ENCODE measurements around the gene POLR3F.
A peak's percentile ranks its signal among the peaks of the same experiment; 100 is the strongest.
"Not testable (repeated sequence)": the region's sequence is repeated elsewhere in the genome, so short reads cannot be mapped to it uniquely, and the experiment has no call there.

The POLR3F gene

DNA sequence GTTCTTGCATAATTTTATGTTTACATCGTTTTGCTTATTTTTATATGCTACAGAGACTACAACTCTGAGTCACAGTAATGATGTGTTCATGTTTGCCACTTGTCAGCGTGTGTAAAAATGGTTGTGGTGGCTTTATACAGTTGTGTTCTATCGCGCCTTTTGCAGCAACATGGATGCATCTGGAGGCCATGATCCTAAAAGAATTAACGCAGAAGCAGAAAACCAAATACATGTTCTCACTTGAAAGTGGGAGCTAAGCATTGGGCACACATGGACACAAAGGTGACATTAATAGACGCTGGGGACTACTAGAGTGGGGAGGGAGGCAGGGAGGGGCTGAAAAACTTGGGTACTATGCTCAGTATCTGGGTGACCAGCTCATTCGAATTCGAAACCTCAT is 39.6 kb downstream of the POLR3F start:
- DNase-seq (ENCODE audit: low spot score) = no peak

DNA sequence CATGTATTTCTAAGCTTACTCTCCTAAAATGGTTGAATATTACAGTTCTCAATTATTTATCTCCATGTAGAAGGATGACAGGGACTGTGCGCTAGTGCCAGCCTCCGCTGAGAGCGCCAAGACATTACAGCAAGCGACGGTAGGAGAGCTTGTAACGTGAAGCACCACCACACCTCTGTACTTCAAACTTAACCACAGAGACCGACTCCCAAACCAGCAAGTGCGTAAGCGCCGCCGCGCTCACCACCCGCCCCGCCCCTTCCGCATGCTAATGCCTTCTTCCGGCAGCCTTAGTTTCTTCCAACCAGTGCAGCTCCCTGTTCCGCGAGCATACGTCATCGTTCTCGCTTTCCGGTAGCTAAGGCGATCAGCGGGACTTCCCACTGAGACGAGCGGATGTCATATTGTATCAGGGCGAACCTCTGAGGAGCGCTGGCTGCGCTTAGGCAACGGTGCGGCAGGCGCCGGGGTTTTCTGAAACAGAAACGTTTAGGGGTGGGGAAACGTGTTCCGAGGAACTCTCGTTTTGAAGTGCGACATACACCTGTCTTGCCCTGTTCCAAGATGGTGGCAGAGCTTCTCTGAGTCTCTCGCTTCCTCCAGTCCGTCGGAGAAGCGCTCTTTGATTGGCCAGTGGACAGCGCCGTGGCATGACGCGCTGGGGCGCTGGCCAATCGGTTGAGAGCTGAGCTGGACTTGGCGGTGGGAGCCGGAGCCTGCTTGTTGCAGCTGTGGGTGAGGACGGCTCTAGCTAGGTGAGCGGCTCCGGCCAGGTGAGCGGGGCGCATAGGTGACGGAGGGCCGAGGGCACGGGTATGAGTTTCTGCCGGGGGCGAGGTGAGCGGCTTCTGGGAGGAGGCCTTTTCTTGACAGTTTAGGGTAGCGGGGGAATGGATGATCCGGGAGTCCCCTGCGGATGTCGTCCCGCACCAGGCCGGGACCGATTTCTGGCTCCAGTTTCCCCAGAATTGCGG is 40.3 kb downstream of the POLR3F start, which contains the start of gene SEC23B:
TSS of gene SEC23B (plus strand) at position 723 of the 974 bp plus-strand sequence. CDS start 2,896 bp downstream, outside the sequence.
- peak; percentile 99 for DNase-seq (ENCODE audit: low spot score)

GRCh38 chr20:18511571-18511970 is 44.4 kb downstream of the POLR3F start:
- DNase-seq (ENCODE audit: low spot score) = no peak

DNA sequence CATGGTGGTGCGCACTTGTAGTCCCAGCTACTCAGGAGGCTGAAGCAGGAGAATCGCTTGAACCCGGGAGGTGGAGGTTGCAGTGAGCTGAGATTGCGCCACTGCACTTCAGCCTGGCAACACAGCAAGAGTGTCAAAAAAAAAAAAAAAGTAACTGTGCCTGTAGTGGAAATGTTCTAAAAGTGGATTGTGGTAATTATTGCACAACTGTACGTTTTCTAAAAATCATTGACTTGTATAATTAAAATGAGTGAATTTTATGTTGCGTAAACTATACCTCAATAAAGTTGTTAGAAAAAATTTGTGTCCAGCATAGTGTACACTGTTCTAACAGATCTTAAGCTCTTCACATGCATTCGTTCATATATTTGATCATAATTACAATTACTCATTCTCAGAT is 46.0 kb downstream of the POLR3F start:
- no peak for DNase-seq (ENCODE audit: low spot score)

DNA sequence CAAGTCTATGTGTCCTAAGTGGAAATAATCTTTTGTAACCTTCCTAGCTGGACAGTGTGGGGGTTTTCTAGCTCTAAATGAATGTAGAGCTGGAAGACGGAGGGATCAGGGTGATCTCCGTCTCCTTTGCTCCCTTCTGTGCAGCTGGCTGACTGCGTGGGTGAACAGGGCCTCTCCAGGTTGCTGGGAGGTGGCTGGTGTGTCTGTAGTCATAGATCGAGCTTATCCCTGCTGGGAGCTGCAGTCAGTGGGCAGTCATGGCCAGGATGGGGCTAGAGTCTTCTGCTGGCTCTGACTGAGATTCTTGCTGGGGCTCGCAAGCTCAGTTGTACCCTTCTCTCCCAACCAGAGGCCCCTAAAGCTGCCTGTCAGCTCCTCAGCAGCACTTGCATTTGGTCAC is 46.9 kb downstream of the POLR3F start:
- no peak for DNase-seq (ENCODE audit: low spot score)

DNA sequence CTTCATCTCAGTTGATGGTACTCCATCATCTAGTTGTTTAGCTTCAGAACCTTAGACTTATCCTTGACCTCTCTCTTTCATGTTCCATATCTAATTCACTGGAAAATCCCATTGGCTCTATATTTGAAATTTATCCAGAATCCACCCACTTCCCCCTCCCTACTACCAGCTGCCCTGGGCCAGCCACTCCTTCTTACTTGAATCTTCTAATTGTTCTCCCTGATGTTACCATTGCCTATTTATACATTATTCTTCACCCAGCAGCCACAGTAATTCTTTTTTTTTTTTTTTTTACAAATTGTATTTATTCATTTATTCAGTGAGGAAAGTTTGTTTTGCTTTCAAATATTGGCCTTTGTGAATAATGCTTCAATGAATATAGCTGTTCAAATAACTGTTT is 48.8 kb downstream of the POLR3F start:
- no peak for DNase-seq (ENCODE audit: low spot score)

DNA sequence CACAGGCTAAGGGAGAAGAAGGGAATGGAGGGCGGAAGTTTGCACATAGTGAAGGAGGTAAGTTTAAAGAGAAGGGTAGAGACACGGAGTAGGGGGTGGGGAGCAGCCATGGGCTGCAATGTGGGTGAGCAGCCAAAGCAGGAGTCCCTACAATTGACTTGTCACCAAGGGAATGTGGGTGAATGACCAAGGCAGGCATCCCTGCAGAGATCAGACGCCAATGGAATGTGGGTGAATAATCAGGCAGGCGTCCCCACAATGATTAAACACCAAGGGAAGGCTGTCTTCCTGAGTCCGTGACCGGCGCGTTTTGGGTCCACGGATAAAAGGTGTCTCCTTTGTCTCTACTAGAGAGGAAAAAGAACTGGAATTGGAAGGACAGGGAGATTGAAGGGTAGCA is 54.9 kb downstream of the POLR3F start:
- not testable (repeated sequence) for DNase-seq (ENCODE audit: low spot score)

DNA sequence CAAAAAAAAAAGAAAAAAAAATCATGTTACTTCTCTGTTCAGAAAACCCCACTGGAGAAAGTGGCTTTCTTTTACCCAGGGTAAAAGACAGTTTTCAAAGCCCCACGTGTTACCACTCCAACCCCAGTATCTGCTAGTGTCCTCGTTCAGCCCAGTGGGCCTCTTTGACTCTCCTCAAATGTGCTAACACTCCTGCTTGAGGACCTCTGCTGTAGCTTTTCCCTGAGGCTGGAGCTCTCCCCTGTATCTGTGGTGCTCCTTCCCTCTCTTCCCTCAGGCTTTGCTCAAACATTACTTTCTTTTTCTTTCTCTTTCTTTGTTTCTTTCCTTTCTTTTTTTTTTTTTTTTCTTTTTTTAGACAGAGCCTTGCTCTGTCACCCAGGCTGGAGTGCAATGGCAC is 55.9 kb downstream of the POLR3F start:
- no peak for DNase-seq (ENCODE audit: low spot score)

- no peak for DNase-seq (ENCODE audit: low spot score)
Observed at GRCh38 chr20:18524646-18525045, 57.5 kb downstream of the POLR3F start.

GRCh38 chr20:18526761-18527160 is 59.6 kb downstream of the POLR3F start:
- DNase-seq (ENCODE audit: low spot score) = not testable (repeated sequence)

DNA sequence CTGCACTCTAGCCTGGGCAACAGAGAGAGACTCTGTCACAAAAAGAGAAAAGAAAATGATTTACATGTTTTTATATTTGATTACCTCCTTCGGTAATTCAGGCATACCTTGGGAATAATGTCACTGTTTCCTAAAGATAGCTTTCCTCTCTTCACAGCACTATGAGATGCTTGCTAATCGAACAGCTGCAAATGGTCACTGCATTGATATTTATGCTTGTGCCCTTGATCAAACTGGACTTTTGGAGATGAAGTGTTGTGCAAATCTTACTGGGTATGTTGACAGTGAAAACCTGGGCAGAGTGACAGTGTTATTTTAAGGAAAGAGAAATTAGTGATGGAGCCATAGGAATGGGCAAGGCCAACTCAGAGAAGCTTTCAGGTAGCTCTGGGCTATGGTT is 60.1 kb downstream of the POLR3F start:
- no peak for DNase-seq (ENCODE audit: low spot score)

DNA sequence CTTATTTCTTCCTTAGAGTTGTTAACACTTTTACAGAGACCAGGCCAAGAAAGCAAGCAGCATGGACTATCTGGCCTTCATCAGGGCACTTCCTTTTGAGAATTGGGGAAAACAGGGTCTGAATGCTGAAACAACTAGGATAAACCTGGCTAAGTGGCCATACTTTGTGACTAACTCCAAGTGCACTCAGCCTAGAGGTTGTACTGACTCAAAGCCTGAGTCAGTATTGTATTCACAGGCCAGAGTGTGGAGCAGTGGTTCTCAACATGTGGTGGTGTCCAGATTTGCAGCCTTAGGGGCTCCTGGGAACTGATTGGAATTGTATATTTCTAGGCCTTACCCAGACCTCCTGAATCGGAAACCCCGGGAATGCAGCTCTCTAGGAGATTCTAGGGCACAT is 60.6 kb downstream of the POLR3F start:
- no peak for DNase-seq (ENCODE audit: low spot score)

- DNase-seq (ENCODE audit: low spot score) = no peak
Observed at GRCh38 chr20:18529041-18529440, 61.9 kb downstream of the POLR3F start.

GRCh38 chr20:18532626-18533025 is 65.4 kb downstream of the POLR3F start:
- DNase-seq (ENCODE audit: low spot score) = no peak

DNA sequence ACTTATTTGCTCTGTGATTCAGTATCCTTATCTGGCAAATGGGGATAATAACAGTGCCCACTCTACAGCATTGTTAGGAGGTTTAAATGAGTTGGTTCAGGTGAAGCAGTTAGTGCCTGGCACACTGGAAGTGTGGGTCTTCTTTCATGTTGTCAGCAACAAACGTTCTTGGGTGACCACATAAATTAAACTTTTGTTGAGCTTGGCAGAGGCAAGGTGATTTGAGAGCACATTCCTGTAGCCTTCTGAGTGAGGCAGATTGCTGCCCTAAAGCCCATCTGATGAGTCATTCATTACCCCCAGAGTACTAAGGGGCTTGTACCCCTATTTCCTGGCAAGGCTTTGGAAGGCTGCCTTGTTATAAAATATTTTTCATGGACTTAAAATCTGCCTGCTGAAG is 66.3 kb downstream of the POLR3F start:
- DNase-seq (ENCODE audit: low spot score) = no peak

DNA sequence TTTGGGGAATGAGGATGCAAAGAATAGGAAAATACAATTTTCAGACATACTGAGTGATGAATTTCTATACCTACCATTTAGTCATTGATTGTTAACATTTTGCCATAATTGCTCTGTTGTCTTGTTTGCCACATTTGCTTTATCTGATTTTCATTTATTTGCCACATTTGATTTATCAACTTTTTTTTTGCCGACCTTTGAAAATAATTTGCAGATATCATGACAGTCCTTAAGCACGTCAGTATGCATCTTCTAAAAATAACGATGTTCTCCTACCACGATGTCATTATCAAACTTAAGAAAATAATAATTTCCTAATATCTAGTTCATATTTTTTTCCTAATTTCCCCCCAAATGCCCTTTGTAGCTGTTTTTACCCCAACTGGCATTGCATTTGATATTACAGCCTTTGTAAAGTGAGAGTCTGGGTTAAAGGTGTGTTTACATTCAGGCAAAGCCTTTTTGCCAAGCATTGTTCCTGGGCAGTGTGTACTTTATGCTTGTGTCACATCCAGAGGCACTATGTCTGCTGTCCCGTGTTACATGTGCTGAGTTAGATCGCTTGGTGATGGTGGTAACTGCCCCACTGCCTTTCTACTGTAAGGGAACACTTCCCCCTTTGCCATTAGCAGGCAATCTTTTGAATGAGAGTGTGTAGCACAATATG is 66.9 kb downstream of the POLR3F start:
- DNase-seq (ENCODE audit: low spot score) = no peak
